MM.1S (cell line): ENCODE results near the gene UACA.

ENCODE experiments used
- DNase-seq: peaks from one replicate; pipeline ENCODE4 v3.0.0-alpha.2; 2015
- H2AFZ ChIP-seq: fragments of 300-600 bp; sonication (generic); 2 replicates; pipeline ENCODE4 v1.6.0; 2016; ENCODE audit warnings: antibody characterized with exemption, low read length
- H3F3A ChIP-seq: fragments of 300-600 bp; sonication (generic); 2 replicates; pipeline ENCODE4 v1.6.1; 2016; ENCODE audit warnings: mild to moderate bottlenecking, antibody characterized with exemption, low read length, moderate library complexity, mixed read lengths; ENCODE audit not compliant: insufficient read depth
- H3K27ac ChIP-seq: fragments of 300-600 bp; sonication (generic); 2 replicates; pipeline ENCODE4 v1.5.1; 2016; ENCODE audit warnings: mild to moderate bottlenecking, low read length
- H3K27me3 ChIP-seq: fragments of 300-600 bp; sonication (generic); replicated peaks from 2 replicates; pipeline ENCODE4 v1.6.0; 2016; ENCODE audit warnings: low read length; ENCODE audit not compliant: insufficient read depth
- H3K36me3 ChIP-seq: fragments of 300-600 bp; sonication (generic); replicated peaks from 2 replicates; pipeline ENCODE4 v1.6.1; 2016; ENCODE audit warnings: mild to moderate bottlenecking, low read length, mixed read lengths; ENCODE audit not compliant: insufficient read depth
- H3K4me1 ChIP-seq: fragments of 300-600 bp; sonication (generic); 2 replicates; pipeline ENCODE4 v1.6.1; 2016; ENCODE audit warnings: low read length, mixed read lengths
- H3K4me2 ChIP-seq: fragments of 300-600 bp; sonication (generic); 2 replicates; pipeline ENCODE4 v1.6.0; 2016; ENCODE audit warnings: low read depth, low read length
- H3K4me3 ChIP-seq: fragments of 300-600 bp; sonication (generic); 2 replicates; pipeline ENCODE4 v1.5.1; 2016; ENCODE audit warnings: low read length, mixed read lengths
- H3K79me2 ChIP-seq: fragments of 300-600 bp; sonication (generic); 2 replicates; pipeline ENCODE4 v1.6.1; 2016; ENCODE audit warnings: mixed run types, low read length, mixed read lengths
- H3K9ac ChIP-seq: fragments of 300-600 bp; sonication (generic); 2 replicates; pipeline ENCODE4 v1.6.1; 2016; ENCODE audit warnings: low read length, mixed read lengths
- H3K9me2 ChIP-seq: fragments of 300-600 bp; sonication (generic); replicated peaks from 2 replicates; pipeline ENCODE4 v1.6.1; 2016; ENCODE audit warnings: mild to moderate bottlenecking, low read length, mixed read lengths; ENCODE audit not compliant: insufficient read depth
- H3K9me3 ChIP-seq: fragments of 300-600 bp; sonication (generic); replicated peaks from 2 replicates; pipeline ENCODE4 v1.6.1; 2016; ENCODE audit warnings: mild to moderate bottlenecking, low read length, mixed read lengths; ENCODE audit not compliant: insufficient read depth
- H4K20me1 ChIP-seq: fragments of 300-600 bp; sonication (generic); 2 replicates; pipeline ENCODE4 v1.6.1; 2016; ENCODE audit warnings: mild to moderate bottlenecking, low read length, moderate library complexity, mixed read lengths; ENCODE audit not compliant: insufficient read depth
- CTCF ChIP-seq: fragments of 300-600 bp; sonication (generic); IDR thresholded peaks from 2 replicates; pipeline ENCODE4 v1.5.1; 2016; ENCODE audit warnings: antibody characterized with exemption, low read length, mixed read lengths
- EZH2 ChIP-seq: fragments of 300-600 bp; sonication (generic); optimal IDR thresholded peaks from 2 replicates; pipeline ENCODE3; 2017; ENCODE audit warnings: low read depth, mild to moderate bottlenecking, antibody characterized with exemption, low read length, mixed read lengths
- EZH2phosphoT487 ChIP-seq: fragments of 300-600 bp; sonication (generic); IDR thresholded peaks from 2 replicates; pipeline ENCODE4 v1.6.1; 2018; ENCODE audit warnings: antibody characterized with exemption, low read length

Gene UACA

GRCh38 chr15:70761931-70762468, 1.4 kb downstream of the UACA start:
- H3K9ac ChIP-seq = no peak overlapping the region; the same call in 1 of the 2 replicates
- H3K27me3 ChIP-seq = peaks cover 13% of the 10 kb centered on the region; the same call in 1 of the 2 replicates

GRCh38 chr15:70761046-70761445, 2.3 kb downstream of the UACA start:
- Histone ChIP-seq H3K36me3 (no peaks in the 10 kb centered on the region), H3K27me3 (peaks cover 13% of the 10 kb centered on the region; the same call in 1 of the 2 replicates), H3K9ac (no peak overlapping the region), H3K4me1 (no peaks in the 10 kb centered on the region), H2AFZ (no peak overlapping the region), H3K9me2 (no peaks in the 10 kb centered on the region), H3K27ac (no peak overlapping the region), H4K20me1 (no peaks in the 10 kb centered on the region), H3F3A (peaks cover 6% of the 10 kb centered on the region; the same call in 1 of the 2 replicates), H3K4me2 (no peak overlapping the region), H3K9me3 (no peaks in the 10 kb centered on the region), H3K79me2 (no peaks in the 10 kb centered on the region), H3K4me3 (no peak overlapping the region)
- TF ChIP-seq EZH2phosphoT487 (no peak), CTCF (no peak), EZH2 (no peak)
- DNase-seq = no peak

More at GRCh38 chr15:70761931-70762468, 1.4 kb downstream of the UACA start:
- no peak overlapping the region for H3K27ac ChIP-seq
- peak overlapping the region; percentile 84 for H3K4me2 ChIP-seq
- H3K4me3 ChIP-seq = peak overlapping the region; percentile 70
- H3F3A ChIP-seq = peaks cover 6% of the 10 kb centered on the region; the same call in 1 of the 2 replicates
- TF ChIP-seq EZH2phosphoT487 = no peak
- TF ChIP-seq EZH2 = no peak
- TF ChIP-seq CTCF = no peak
- no peaks in the 10 kb centered on the region for H3K79me2 ChIP-seq
- no peak for DNase-seq
- no peaks in the 10 kb centered on the region for H4K20me1 ChIP-seq
- H2AFZ ChIP-seq = peak overlapping the region; percentile 84
- H3K4me1 ChIP-seq = no peaks in the 10 kb centered on the region
- H3K36me3 ChIP-seq = no peaks in the 10 kb centered on the region
- no peaks in the 10 kb centered on the region for H3K9me2 ChIP-seq
- H3K9me3 ChIP-seq = no peaks in the 10 kb centered on the region

DNA sequence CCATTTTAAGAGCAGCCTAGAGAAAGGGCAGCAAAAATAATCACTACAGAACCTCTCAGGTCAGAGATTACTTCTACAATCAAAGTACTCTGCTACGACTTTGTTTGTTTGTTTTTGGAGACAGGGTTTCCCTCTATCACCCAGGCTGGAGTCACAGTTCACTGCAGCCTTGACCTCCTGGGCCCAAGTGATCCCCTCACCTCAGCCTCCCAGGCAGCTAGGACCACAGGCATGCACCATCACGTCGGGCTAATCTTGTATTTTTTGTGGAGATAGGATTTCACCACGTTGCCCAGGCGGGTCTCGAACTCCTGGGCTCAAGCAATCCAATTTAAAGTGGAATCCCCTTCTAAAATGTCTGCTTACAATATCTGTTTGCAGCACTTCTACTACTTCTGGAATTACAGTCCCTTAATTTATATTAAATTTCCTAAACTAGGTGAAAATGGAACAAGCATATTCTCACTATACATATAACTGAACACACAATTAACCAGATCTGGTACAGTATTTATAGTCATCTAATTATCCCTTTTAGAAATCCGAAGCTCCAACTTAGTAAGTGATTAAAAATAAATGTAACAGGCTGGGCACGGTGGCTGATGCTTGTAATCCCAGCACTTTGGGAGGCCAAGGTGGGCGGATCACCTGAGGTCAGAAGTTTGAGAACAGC, 4.4 kb downstream of the UACA start:
- Histone ChIP-seq H3K9me3 (no peaks in the 10 kb centered on the region), H3K9me2 (no peaks in the 10 kb centered on the region), H2AFZ (no peak overlapping the region), H3K4me1 (no peaks in the 10 kb centered on the region), H3K27me3 (peaks cover 2% of the 10 kb centered on the region; the same call in 1 of the 2 replicates), H4K20me1 (no peaks in the 10 kb centered on the region), H3K4me2 (no peak overlapping the region), H3K79me2 (no peaks in the 10 kb centered on the region), H3K4me3 (no peak overlapping the region), H3F3A (peaks cover 6% of the 10 kb centered on the region; the same call in 1 of the 2 replicates), H3K36me3 (no peaks in the 10 kb centered on the region), H3K27ac (no peak overlapping the region), H3K9ac (no peak overlapping the region)
- TF ChIP-seq EZH2 (no peak), EZH2phosphoT487 (no peak), CTCF (no peak)
- DNase-seq = no peak
